HUDEP-2 (cell line): ENCODE data around the gene TRMT1.

Source experiments
- DNase-seq, 76 experiments: peaks; one replicate each; lab custom pipeline; 2025; ENCODE audit not compliant: unreplicated experiment in 76 of 76; lab: John Stamatoyannopoulos, UW

TRMT1 gene

DNA sequence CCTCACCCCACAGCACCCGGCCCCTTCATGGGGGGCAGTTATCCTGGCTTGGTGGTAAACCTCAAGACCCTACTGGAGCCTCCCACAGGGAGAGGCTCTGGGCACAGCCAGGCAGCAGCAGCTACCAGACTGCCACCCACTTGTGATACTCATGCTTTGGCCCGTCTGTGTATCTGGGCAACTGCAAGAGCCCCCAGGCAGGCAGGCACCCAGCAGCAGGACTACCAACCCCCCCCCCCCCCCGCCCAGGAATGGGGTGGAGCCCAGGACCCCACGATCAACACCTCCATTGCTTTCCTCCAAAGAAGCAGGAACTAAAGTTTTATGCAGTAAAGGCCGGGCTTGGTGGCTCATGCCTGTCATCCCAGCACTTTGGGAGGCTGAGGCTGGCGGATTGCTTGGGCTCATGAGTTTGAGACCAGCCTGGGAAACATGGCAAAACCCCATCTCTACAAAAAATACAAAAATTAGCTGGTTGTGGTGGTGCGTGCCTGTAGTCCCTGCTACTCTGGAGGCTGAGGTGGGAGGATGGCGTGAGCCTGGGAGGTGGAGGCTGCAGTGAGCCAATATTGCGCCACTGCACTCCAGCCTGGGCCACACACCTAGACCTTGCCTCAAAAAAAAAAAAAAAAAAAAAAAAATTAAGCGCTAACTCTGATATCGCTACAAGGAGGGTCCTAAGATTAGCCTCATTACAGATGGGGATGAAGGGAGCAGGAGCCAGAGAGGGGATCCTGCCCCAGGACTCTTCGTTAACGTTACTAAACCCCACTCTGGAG lies 12.8 kb downstream of the TRMT1 start:
- DNase-seq = peak in 55 of 76 experiments; percentile 25 to 92 (median 60)

DNA sequence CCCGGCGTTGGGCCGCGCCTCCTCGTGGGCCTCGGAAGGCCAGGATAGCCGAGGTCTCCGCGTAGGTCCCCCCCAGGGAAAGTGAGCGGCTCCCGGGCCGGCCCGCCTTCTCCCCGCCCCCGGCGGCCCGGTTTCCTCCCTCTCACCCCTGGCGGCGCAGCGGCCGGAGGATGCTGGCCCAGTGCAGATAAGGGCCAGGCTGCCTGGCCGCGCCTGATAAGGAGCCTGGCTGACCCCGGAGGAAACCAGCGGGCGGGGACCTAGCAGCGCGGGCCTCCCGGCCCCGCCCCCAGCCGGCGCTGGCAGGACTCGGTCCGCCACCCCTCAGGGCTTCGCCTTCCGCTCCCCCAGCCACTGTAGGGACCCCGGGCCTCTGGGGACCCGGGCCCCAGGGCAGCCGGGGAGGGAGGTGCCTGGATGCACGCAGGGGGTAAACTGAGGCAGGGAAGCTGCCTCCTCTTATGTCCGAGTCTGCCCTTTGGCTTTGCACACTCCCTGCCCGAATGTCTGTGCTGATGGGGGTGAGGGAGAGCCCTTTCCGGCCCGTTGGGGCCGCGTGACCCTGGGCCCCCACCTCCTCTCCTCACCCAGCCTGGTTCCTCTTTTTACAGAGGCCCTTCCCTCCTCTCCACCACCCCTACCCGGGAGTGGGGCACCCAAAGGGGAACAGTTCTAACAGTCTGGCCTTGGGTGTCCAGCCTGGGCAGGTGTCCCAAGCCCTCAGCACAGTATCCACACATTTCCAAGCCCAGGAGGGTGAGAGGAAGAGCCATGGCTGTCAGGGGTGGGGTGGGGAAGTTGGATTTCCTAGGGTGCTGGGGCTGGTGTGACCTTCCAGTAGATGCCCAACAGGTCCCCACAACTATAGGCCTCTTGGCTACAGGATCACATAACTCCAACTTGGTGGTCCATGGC lies 13.6 kb downstream of the TRMT1 start, which contains the start of gene LYL1:
Gene LYL1 (minus strand): TSS at position 193 of the 915 bp plus-strand sequence. CDS start 1,687 bp downstream, outside the sequence.
- DNase-seq = peak in 75 of 76 experiments; percentile 64 to 100 (median 99)

DNA sequence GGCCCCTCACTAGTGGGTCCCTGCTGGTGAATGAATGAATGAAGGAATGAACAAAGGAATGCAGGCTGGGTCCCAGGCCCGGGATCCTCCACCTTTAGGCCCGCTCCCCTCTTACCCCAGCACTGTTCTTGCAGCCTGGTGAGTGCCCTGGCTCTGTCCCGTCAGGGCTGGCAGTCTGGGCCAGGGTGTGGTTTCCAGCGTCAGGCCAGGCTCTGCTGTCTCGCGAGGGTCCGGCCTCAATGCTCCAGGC lies 14.2 kb downstream of the TRMT1 start:
- peak in 1 of 76 experiments; percentile 99 for DNase-seq

DNA sequence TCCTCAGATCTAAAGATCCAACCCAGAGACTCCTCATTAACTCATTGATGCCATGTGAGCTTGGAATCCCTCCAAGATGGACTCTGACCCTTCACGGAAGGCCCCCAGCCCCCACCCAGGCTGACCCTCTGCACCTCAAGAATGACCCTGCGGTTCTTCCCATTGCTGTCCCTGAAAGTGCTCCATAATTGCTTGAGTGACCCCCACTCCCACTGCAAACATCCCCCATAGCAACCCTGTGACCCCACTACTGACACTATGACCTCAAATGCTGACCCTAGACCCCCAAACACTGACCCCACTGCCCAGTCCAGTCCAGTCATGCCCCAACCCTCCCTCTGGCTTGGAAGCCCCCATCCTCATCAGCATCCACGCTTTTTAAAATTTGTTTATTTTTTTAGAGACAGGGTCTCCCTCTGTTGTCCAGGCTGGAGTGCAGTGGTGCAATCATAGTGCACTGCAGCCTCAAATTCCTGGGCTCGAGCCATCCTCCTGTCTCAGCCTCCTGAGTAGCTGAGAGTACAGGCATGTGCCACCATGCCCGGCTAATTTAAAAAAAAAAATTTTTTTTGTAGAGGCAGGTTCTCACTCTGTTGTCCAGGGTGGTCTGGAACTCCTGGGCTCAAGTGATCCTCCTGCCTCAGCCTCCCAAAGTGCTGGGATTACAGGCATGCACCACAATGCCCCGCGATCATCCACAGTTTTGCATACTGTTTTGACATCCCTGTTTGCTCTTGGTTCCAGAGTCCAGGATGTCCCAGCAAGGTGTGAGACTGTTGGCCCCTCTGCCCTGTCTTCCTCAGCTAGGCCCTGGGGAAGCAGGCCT lies 14.7 kb downstream of the TRMT1 start:
- DNase-seq = peak in 5 of 76 experiments; percentile 19 to 58 (median 46)

DNA sequence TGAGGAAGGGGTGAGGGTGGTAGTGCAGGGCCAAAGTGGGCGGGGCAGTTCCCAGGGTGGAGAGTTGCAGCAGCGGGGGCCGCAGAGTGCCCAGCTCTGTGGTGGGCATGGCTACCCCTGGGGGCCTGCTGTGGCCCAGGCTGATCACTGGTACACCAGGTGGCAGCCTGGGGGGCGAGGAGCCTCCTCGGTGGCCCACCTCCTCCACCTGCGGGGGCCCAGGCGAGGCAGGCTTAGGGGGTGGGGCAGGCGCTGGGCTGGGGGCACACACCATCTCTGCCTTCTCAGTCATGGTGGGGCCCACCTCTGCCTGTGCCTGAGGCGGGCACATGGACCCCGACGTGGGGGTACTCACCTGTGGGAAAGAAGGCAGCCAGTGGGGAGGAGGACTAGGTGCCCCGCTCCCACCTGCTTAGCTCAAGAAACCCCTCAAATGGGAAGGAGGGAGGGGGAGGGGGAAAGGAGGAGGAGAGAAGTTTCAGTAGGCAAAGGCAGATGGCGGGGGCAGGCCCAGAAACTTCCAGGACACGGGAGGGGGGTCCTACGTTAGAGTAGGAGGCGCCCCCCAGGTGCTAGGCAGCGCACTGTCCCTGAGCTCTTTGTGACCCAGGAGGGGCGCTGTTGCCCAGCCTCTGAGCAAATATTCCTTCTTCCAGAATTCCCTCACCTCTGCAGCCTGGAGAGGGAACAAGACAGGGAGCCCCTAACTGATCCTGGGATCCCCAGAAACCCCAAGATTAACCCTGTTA lies 15.5 kb downstream of the TRMT1 start:
- peak in 39 of 76 experiments; percentile 16 to 74 (median 48) for DNase-seq

DNA sequence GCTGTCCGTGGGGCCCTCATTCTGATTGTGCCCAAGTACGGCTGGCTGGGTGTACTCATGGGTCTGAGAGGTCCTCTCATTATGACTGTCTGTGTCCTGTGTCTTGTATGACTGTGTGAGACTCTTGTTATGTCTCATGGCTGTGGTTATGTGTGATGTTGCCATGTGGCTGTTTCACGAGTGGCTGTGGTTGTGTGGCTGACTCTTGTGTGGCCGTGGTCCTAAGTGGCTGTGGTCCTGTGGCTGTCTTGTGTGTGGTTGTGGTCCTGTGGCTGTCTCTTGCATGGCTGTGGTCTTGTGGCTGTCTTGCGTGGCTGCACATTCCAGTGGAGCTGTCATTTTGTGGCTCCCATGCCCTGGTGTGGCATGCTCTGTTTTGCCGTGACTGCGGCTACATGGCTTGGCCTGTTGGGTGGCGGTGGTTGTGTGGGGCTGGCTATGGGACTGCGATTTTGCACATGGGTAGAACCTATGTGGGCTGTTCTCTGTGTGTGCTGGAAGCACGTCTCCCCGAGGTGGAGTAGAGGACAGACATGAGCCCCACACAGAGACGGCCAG lies 16.4 kb downstream of the TRMT1 start:
- peak in 42 of 76 experiments; percentile 14 to 82 (median 49) for DNase-seq

DNA sequence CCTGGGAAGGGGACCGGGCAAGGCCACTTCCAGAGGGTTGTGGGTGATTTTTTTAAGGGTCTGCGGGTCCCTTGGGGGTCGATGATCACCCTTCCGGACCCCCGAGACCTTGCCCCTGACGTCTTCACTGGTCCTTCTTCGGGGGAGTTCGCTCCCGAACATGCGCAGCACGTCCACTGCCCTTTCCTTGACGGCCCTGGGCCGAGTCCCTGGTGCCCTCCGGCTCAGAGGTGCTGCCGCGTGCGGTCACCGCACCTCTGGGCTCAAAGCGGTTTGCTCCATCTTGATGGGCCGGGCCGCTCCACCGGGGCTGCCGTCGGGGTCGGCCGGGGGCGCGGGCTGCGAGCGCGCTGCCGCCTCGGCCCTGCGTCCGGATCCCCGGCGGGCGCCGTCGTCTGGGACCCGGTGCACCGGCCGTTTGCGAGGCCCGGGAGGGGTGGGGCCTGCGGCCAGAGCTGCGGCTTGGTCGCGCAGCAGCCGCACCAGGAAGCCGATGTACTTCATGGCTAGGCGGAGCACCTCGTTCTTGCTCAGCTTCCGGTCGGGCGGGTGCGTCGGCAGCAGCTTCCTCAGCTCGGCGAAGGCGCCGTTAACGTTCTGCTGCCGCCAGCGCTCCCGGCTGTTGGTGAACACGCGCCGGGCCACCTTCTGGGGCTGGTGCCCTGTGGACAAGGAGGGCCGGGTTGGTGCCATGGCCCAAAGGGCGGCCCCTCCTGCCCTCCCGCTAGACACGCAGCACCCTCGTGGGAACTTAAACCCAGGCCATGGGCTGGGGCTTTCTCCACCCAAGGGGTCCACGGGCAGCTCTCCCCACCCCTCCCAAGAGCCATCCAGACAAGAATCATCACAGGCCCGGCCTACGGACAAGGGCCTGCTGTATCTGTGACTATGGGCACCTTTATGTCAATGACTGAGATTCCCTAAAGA lies 17.2 kb downstream of the TRMT1 start:
- peak in 66 of 76 experiments; percentile 28 to 84 (median 72) for DNase-seq

DNA sequence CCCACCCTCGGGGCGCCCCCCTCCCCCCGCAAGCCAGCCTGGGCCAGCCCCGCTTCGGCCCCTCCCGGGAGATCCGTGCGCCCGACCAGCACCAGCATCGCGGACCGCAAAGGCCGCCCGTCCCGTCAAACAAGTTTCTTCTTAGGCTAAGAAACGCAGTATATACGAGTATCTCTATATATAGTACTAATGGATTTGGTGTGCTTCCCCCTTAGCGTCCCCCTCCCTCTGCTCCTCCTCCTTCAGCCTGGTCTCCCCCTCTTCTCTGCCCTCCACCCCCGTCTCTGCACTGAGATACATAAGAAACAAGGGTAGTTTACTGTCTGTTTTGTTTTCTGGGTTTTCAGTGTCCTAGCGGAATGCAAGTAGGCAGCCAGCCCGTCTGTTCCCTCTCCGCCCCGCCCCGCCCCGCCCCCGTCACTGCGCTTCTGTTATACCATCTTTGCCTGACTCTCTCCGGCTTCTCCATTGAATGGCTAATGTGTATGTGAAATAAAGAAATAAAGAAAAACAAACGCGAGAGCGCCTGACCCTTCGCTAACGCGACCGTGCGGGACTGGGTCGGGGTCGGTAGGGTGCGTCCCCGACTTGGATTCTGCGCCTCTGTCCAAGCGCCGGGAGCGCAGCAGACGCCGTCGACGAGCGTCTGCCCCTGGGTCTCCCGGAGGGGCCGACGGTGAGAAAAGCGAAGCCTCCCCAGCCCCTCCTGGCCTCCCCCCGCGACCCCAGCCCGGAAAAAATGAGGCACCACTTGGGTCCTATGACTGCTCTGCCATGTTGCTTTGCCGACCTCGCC lies 18.1 kb downstream of the TRMT1 start:
- DNase-seq = peak in 61 of 76 experiments; percentile 55 to 97 (median 84)

DNA sequence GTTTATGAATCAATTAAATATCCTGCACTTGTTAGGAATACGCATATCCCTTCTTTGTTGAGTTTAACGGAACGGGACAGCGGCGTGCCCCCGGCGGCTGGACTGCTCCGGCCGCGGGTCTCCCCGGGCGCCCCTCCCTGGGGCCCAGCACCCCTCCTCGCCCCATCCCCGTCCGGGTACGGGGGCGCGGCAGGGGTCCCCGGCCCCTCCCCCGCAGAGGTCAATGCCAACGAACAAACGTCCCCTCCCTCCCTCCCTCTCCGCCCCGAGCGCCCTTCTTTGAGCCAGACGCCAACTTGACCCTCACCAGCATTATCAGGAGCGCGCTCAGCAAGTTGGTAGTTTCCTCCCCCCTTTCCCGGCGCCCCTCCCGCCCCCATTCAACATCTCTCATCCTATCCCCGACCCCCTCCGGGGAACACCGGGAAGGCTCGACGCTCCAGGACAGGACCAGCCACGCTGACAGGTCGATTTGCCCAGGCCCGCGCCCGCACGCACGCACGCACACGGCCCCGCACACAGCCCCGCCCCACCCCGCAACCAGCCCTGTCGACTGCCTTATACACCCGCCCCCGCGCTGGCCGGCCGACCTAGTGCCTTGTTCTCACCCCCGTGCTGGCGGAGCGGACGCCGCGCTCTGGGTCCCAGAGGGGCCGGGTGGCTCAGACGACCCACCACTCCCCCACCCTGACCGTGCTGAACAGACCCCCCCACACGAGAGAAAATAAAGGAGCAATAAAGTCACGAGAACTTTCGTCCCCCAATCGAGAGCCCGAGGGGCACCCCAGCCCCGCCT lies 18.9 kb downstream of the TRMT1 start:
- DNase-seq = peak in 70 of 76 experiments; percentile 58 to 97 (median 85)

DNA sequence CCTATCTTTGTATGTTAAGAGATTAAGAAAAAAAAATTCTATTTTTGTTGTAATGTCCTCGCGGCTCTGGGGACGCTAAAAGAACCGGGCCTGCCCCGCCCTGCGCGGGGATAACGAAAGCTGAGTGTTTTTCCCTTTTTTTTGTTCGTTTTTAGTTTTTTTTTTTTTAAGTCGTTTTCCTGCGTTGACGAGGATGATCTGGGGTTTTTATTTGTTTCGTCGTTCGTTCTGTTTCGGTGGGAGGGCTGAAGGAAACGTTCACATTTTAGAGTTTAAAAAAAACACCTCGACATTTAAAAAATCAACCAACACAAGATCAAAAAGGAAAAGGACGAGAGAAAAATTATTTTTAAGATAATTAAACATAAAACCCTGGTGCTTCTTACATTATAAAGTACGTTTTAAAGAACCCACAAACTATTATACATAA lies 19.5 kb downstream of the TRMT1 start:
- DNase-seq = peak in 20 of 76 experiments; percentile 28 to 61 (median 42)

DNA sequence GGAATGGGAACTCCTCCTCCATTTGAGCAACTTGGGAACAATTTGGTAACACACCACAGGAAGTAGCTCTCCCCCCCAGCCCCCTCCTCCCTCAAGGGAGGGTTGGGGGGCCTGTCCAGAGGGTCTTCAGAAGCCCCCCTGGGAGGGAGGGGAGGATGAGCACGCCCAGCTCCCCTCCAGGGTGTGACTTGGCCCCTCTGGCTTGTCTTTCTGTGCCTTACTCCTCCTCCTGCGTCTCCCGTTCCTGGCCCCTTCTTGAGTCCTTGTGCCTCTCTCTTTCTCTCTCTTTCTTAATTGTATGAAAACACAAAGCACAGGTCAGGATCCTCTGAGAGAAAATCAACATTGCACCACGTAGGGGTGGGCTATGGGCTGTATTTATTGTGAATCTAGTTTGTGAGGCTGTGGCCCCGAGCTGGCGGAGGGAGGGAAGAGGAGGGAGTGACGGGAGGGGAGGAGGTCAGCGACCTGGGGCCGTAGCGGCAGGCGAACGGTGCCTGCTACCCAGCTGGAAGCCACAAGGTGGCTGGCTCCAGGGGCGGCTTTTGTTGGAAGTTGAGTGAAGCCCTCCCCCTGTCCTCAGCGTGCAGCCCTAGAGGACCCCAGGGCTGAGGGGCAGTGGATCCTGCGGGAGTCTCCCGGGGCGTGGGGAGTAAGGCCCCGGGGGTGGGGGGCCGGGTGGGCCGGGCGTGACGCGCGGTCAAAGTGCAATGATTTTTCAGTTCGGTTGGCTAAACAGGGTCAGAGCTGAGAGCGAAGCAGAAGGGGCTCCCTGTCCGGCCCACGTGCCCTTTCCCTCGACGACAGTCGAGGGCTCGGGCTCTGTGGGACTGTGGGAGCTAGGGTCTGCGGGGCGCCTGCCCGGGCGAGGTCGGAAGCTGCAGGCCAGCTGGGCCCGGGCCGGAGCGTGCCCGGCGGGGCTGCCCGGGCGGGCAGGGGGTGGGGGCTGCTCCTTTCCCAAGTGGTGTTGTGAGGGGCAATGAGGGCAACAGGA lies 20.3 kb downstream of the TRMT1 start:
- peak in 64 of 76 experiments; percentile 34 to 89 (median 68) for DNase-seq

DNA sequence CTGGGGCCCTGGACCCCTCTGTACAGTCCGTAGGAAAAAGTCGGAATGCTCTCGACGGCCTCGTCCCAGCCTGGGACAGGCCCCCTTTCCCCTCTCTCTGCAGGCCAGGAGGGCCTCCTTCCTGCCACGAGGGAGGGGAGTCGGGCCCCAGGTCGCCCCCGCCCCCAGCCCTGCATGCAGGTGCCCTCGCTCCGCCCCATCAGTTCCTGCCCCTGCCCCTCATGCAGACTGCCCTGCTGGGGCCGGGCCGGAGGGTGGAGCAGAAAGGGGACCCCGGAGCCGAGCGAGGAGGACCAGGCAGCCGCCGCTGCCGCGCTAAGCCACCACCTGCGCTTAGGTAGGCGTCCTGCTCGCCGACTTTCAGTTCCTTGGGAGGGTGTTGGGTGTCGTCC lies 21.2 kb downstream of the TRMT1 start:
- no peak for DNase-seq

DNA sequence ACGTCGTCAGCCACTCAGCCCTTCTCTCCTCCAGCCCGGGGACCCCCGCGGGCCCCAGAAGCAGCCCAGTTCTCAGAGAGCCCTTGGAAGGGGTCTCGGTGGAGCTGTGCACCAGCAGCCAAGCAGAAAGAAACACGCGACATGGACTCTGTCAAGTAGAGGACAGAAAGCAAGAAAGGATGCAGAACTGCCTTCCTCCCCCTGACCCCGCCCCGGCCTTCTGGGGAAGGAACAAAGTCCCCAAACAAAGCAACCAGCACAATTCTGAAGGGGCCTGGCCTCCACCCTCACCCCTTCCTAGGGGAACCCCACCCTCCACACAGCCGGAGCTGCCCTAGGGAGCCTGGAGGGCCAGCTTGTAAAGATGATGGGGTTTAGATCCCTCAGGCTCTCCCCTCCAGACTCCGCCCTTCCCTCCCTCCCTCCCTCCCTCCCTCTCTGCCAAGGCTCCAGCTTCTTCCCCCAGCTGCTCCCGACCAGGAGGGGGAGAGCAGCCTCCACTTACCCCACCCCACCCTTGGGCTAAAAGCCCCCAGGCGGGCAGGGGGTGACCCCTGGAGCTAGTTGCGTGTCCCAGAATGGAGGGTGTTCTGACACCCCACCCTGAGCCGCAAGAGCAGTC lies 21.7 kb downstream of the TRMT1 start:
- peak in 23 of 76 experiments; percentile 24 to 61 (median 40) for DNase-seq

DNA sequence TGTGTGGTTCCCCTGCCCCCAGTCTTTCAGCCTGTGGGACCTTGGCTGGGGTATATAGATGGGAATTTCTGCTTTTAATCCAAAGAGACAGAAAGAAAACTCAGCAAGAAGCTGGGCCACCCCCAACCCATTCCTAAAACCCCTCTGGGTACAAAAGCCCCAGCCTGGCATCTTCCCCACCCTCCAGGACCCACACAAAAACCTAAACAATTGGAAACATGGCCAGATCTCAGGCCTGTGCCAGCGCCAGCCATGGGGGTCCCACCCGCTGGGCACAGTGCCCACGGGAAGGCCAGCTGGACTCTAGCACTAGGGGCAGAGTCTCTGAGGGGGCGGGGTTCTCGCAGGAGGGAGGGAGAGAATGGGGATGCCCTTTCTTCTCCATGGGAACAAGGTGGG lies 22.4 kb downstream of the TRMT1 start:
- DNase-seq = peak in 3 of 76 experiments; percentile 31 to 36 (median 35)
